ENCODE data around the gene RPS6KB1.
"Not testable (repeated sequence)": the region's sequence is repeated elsewhere in the genome, so short reads cannot be mapped to it uniquely, and the experiment has no call there.

Gene RPS6KB1

GRCh38 chr17:59872351-59872750 is 20.6 kb upstream of the RPS6KB1 start:
- DNase-seq = no peak

GRCh38 chr17:59873414-59873813 is 19.5 kb upstream of the RPS6KB1 start:
- DNase-seq = not testable (repeated sequence)

GRCh38 chr17:59874376-59874775 is 18.5 kb upstream of the RPS6KB1 start:
- DNase-seq = no peak

GRCh38 chr17:59876107-59876506 is 16.8 kb upstream of the RPS6KB1 start:
- no peak for DNase-seq

- no peak for DNase-seq
Observed at GRCh38 chr17:59877965-59878364, 15.0 kb upstream of the RPS6KB1 start.

- no peak for DNase-seq
Observed at GRCh38 chr17:59878624-59879023, 14.3 kb upstream of the RPS6KB1 start.

GRCh38 chr17:59884861-59885260 is 8.1 kb upstream of the RPS6KB1 start:
- DNase-seq = no peak

GRCh38 chr17:59888145-59888750 is 4.7 kb upstream of the RPS6KB1 start:
- no peak for DNase-seq

- DNase-seq = peak; percentile 25
Observed at GRCh38 chr17:59890720-59891119, 2.2 kb upstream of the RPS6KB1 start.

GRCh38 chr17:59892251-59892923 is 534 bp upstream of the RPS6KB1 start:
- DNase-seq = no peak

- no peak for DNase-seq
Observed at GRCh38 chr17:59893676-59894100, 767 bp downstream of the RPS6KB1 start.

- no peak for DNase-seq
Observed at GRCh38 chr17:59897090-59897489, 4.2 kb downstream of the RPS6KB1 start.

GRCh38 chr17:59899099-59899498 is 6.2 kb downstream of the RPS6KB1 start:
- DNase-seq = no peak

GRCh38 chr17:59901604-59902003 is 8.7 kb downstream of the RPS6KB1 start:
- no peak for DNase-seq

GRCh38 chr17:59903455-59903854 is 10.5 kb downstream of the RPS6KB1 start:
- no peak for DNase-seq

GRCh38 chr17:59907467-59907866 is 14.5 kb downstream of the RPS6KB1 start:
- no peak for DNase-seq

- peak; percentile 34 for DNase-seq
Observed at GRCh38 chr17:59914274-59914854, 21.4 kb downstream of the RPS6KB1 start.

- no peak for DNase-seq
Observed at GRCh38 chr17:59916446-59916845, 23.5 kb downstream of the RPS6KB1 start.

GRCh38 chr17:59920637-59921036 is 27.7 kb downstream of the RPS6KB1 start:
- DNase-seq = not testable (repeated sequence)

GRCh38 chr17:59930121-59930520 is 37.2 kb downstream of the RPS6KB1 start:
- not testable (repeated sequence) for DNase-seq

- not testable (repeated sequence) for DNase-seq
Observed at GRCh38 chr17:59930768-59931167, 37.8 kb downstream of the RPS6KB1 start.

- not testable (repeated sequence) for DNase-seq
Observed at GRCh38 chr17:59933317-59933716, 40.4 kb downstream of the RPS6KB1 start.

- DNase-seq = peak; percentile 72
Observed at GRCh38 chr17:59940697-59941096, 47.8 kb downstream of the RPS6KB1 start.

GRCh38 chr17:59941131-59941530 is 48.2 kb downstream of the RPS6KB1 start:
- peak; percentile 25 for DNase-seq
